ENCODE results near the gene APBB1IP.
"Not testable (repeated sequence)": the region's sequence is repeated elsewhere in the genome, so short reads cannot be mapped to it uniquely, and the experiment has no call there.

Gene APBB1IP

DNA sequence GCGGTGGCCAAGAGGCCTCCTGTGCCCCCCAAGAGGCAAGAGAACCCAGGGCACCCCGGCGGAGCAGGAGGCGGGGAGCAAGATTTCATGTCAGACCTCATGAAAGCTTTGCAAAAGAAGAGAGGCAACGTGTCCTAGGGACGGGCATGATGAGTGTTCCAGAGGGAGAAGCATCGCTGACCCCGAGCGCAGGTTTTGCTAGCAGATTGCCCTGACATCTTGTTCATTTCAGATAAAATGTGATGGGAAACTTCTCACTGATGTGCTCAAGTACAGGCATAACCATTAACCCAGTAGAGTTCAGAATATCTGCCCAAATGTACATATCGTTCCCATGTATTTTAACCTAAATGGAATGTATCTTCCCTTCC, 129.2 kb downstream of the APBB1IP start:
- no peak overlapping the region for H3K4me3 ChIP-seq (ENCODE audit: low read depth, low read length)
- TF ChIP-seq POLR2A (IDR thresholded peaks at IDR 0.05; ENCODE audit: extremely low read depth, insufficient read length): no peak
- no peak for TF ChIP-seq CTCF (IDR thresholded peaks at IDR 0.05; ENCODE audit: low read depth, low read length)
- TF ChIP-seq MAX (IDR thresholded peaks at IDR 0.05; ENCODE audit: low read depth, low read length): no peak
- no peak for TF ChIP-seq MYC (IDR thresholded peaks at IDR 0.05; ENCODE audit: low read depth, low read length)
- no peak for DNase-seq (ENCODE audit: low read depth)

DNA sequence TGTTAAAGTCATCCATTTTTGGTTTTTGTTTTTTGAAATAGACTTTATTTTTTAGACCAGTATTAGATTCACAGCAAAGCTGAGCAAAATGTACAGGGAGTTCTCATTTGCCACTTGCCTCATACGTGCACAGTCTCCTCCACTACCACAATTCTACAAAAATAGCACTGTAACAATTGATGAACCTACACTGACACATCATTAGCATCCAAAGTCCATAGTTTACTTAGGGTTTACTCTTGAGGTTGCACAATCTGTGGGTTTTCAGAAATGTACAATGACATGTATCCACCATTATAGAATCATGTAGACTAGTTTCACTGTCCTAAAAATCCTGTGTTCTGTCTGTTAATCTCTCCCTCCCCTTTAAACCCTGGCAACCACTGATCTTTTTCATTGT, 133.5 kb downstream of the APBB1IP start:
- TF ChIP-seq POLR2A (IDR thresholded peaks at IDR 0.05; ENCODE audit: extremely low read depth, insufficient read length): no peak
- no peak for TF ChIP-seq CTCF (IDR thresholded peaks at IDR 0.05; ENCODE audit: low read depth, low read length)
- no peak for TF ChIP-seq MYC (IDR thresholded peaks at IDR 0.05; ENCODE audit: low read depth, low read length)
- no peak for TF ChIP-seq MAX (IDR thresholded peaks at IDR 0.05; ENCODE audit: low read depth, low read length)
- H3K4me3 ChIP-seq (ENCODE audit: low read depth, low read length): no peak overlapping the region
- no peak for DNase-seq (ENCODE audit: low read depth)

GRCh38 chr10:26573674-26574073, 135.5 kb downstream of the APBB1IP start:
- DNase-seq (ENCODE audit: low read depth): no peak
- no peak for TF ChIP-seq MYC (IDR thresholded peaks at IDR 0.05; ENCODE audit: low read depth, low read length)
- TF ChIP-seq MAX (IDR thresholded peaks at IDR 0.05; ENCODE audit: low read depth, low read length): no peak
- TF ChIP-seq CTCF (IDR thresholded peaks at IDR 0.05; ENCODE audit: low read depth, low read length): no peak
- TF ChIP-seq POLR2A (IDR thresholded peaks at IDR 0.05; ENCODE audit: extremely low read depth, insufficient read length): no peak
- no peak overlapping the region for H3K4me3 ChIP-seq (ENCODE audit: low read depth, low read length)

DNA sequence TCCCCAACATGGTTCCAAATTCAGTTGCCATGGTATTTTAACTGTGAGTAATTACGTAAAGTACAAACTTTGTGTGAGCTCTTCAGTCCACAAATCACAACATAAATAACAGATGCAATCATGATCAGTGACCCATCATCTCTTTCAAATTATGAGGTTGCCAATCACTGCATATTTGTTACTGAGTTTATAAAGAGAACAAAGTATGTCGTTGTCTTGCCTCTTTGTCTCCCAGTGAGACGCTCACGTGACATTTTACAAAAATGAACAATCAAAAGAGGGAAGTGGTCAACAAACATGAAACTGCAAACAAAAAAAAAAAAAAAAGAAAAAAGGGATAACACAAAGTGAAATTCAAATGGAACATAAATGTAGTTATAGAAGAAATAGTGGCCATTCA, 136.6 kb downstream of the APBB1IP start:
- no peak for DNase-seq (ENCODE audit: low read depth)
- no peak overlapping the region for H3K4me3 ChIP-seq (ENCODE audit: low read depth, low read length)
- TF ChIP-seq CTCF (IDR thresholded peaks at IDR 0.05; ENCODE audit: low read depth, low read length) (no peak), POLR2A (IDR thresholded peaks at IDR 0.05; ENCODE audit: extremely low read depth, insufficient read length) (no peak), MAX (IDR thresholded peaks at IDR 0.05; ENCODE audit: low read depth, low read length) (no peak), MYC (IDR thresholded peaks at IDR 0.05; ENCODE audit: low read depth, low read length) (no peak)

DNA sequence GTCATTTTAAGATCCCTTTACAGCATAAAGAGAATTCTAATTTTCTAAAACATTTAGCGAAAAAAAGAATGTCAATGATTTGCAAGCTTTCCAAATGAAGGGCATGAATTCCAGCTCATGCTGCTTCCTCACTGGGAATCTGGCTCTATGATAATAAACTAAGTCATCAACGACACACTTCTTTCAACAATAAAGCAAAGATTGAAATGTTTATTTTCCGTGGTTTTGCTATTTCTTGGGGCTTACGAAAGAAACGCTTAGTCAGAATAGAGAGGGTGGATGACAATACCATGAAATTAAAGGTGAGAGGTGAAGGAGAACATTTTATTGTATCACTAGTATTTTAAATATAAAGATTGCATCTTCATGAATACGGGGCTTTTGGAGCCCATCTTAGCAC, 140.2 kb downstream of the APBB1IP start:
- H3K4me3 ChIP-seq (ENCODE audit: low read depth, low read length); DNase-seq (ENCODE audit: low read depth): not testable (repeated sequence)

DNA sequence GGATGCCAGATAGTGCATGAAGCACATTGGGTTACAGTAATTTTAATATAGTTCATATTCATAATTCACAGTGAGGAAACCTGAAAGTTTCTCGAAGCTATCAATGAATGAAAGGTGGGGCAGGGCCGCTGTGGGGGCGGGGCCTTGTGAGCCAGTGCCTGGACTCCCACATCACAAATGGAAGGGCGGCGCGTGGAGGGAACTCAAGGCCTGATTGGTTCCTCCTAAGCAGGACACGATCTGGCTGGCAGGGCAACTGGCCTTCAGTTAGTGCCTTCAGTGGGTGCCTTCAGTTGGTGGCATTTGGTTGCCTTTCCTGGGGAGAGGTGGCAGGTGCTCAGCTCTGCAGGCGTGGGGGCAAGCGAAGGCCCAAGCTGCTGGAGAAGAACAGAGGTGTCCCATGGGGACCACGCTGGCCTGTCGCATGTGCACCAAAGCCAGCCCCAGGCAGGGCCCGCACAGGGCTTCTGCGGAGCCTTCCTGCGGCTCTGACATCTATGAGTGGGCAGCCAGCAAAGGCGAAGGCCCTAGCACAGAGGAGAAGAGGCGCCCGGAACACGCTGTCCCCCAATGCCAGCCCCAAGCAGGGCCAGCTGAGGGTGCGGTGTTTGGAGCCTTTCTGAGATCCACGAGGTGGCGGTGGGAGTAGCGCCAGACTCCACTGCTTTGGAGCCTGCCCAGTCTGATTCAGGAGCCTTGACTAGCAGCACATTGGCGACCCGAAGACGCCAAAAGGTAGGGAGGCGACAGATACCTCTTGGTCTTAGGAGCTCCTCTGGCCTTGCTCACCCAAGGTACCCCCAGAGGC, 141.3 kb downstream of the APBB1IP start:
- TF ChIP-seq POLR2A (IDR thresholded peaks at IDR 0.05; ENCODE audit: extremely low read depth, insufficient read length): no peak
- TF ChIP-seq MYC (IDR thresholded peaks at IDR 0.05; ENCODE audit: low read depth, low read length): no peak
- no peak for TF ChIP-seq MAX (IDR thresholded peaks at IDR 0.05; ENCODE audit: low read depth, low read length)
- no peak for TF ChIP-seq CTCF (IDR thresholded peaks at IDR 0.05; ENCODE audit: low read depth, low read length)
- no peak overlapping the region for H3K4me3 ChIP-seq (ENCODE audit: low read depth, low read length)
- DNase-seq (ENCODE audit: low read depth): no peak
